A549 (cell line): ENCODE data around the gene LRG1. TPM values are rescaled to one million over a fixed set of nuclear protein-coding genes. Genes with fewer than 3 reads are reported as not detected.

Experiments
- ATAC-seq, 2 experiments: fragments of 200-7000 bp in 1 of 2; fragments of >200 bp in 1 of 2; cut with Nextera tagmentation in 1 of 2; cut with Tn5 transposase in 1 of 2; 3 replicates each; pipeline versions ENCODE4 v1.8.0 to v1.9.1; 2018 to 2020; ENCODE audit warnings: mild to moderate bottlenecking in 1 of 2, moderate library complexity in 1 of 2
- CTCF ChIA-PET: fragments of 300-600 bp; sonication (Branson Sonifier 250); formaldehyde crosslinking; extraction: SDS; loops from one replicate; lab custom pipeline; 2021; ENCODE audit warnings: antibody characterized with exemption, inconsistent platforms; lab: Yijun Ruan, JAX
- POLR2A ChIA-PET: fragments of 350-600 bp; formaldehyde crosslinking; extraction: SDS; loops from one replicate; lab custom pipeline; 2021; ENCODE audit warnings: antibody characterized with exemption, inconsistent platforms; lab: Yijun Ruan, JAX
- DNase-seq, 2 experiments: peaks; one replicate each; pipeline versions ENCODE4 v3.0.0 to v3.0.0-alpha.2; 2011 to 2016; ENCODE audit warnings: low read depth in 1 of 2, low spot score in 1 of 2
- FAIRE-seq: peaks from 2 replicates; lab custom pipeline; 2011; peaks lifted over from hg19 to GRCh38; lab: Jason Lieb, UNC
- H3K27ac ChIP-seq, 2 experiments: fragments of >200 bp; sonication (Bioruptor Twin); formaldehyde crosslinking; 3 replicates each; pipeline ENCODE4 v1.5.1; 2016 to 2017
- H3K4me1 ChIP-seq: fragments of >200 bp; sonication (Bioruptor Twin); formaldehyde crosslinking; 3 replicates; pipeline ENCODE4 v1.6.1; 2016
- H3K4me2 ChIP-seq: fragments of >200 bp; sonication (Bioruptor Twin); formaldehyde crosslinking; 3 replicates; pipeline ENCODE4 v1.6.1; 2016
- H3K4me3 ChIP-seq: fragments of >200 bp; sonication (Bioruptor Twin); formaldehyde crosslinking; 3 replicates; pipeline ENCODE4 v1.5.1; 2016
- H3K9me3 ChIP-seq: fragments of >200 bp; sonication (Bioruptor Twin); formaldehyde crosslinking; 3 replicates; pipeline ENCODE4 v1.6.1; 2016
- BCL3 ChIP-seq: fragments of >200 bp; sonication (Bioruptor Twin); formaldehyde crosslinking; IDR thresholded peaks from 3 replicates; pipeline ENCODE4 v1.6.1; 2016
- BHLHE40 ChIP-seq: IDR thresholded peaks from 2 replicates; pipeline ENCODE4 v1.6.1; 2012; ENCODE audit warnings: low read depth, low read length, inconsistent platforms
- CBX2 ChIP-seq: fragments of 200-600 bp; sonication (generic); IDR thresholded peaks from 2 replicates; pipeline ENCODE4 v1.6.1; 2016; ENCODE audit warnings: low read depth, mild to moderate bottlenecking, borderline replicate concordance
- CEBPB ChIP-seq, 2 experiments: fragments of >200 bp in 1 of 2; sonication (Bioruptor Twin) in 1 of 2; formaldehyde crosslinking in 1 of 2; IDR thresholded peaks; 2 replicates each; pipeline ENCODE4 v1.6.1; 2012 to 2016
- CHD4 ChIP-seq: fragments of 200-600 bp; sonication (generic); IDR thresholded peaks from 2 replicates; pipeline ENCODE4 v1.6.1; 2016; ENCODE audit warnings: antibody characterized with exemption, mild to moderate bottlenecking, borderline replicate concordance
- CTCF ChIP-seq: fragments of >200 bp; sonication (Bioruptor Twin); formaldehyde crosslinking; IDR thresholded peaks from 3 replicates; pipeline ENCODE4 v1.5.1; 2016
- EHF ChIP-seq: fragments of 250-450 bp; sonication (Bioruptor Pico); IDR thresholded peaks from 2 replicates; pipeline ENCODE4 v1.5.0; 2020; ENCODE audit warnings: mild to moderate bottlenecking
- EHMT2 ChIP-seq: fragments of 200-600 bp; sonication (generic); IDR thresholded peaks from 2 replicates; pipeline ENCODE4 v1.6.1; 2016; ENCODE audit warnings: antibody characterized with exemption, low read depth, mild to moderate bottlenecking, moderate library complexity
- EP300 ChIP-seq, 2 experiments: fragments of >200 bp; sonication (Bioruptor Twin); formaldehyde crosslinking; IDR thresholded peaks; 2 replicates in 1 of 2; 3 replicates in 1 of 2; pipeline ENCODE4 v1.6.1; 2016 to 2017
- ESRRA ChIP-seq: fragments of 150-350 bp; IDR thresholded peaks from 2 replicates; pipeline ENCODE4 v1.6.1; 2014; ENCODE audit warnings: mild to moderate bottlenecking, low read length, borderline replicate concordance
- FOSL2 ChIP-seq, 2 experiments: fragments of 450-650 bp in 1 of 2; fragments of >200 bp in 1 of 2; sonication (Bioruptor Twin) in 1 of 2; formaldehyde crosslinking; IDR thresholded peaks; 2 replicates each; pipeline versions ENCODE4 v1.5.0 to v1.6.1; 2016 to 2020; ENCODE audit warnings: mild to moderate bottlenecking in 1 of 2, moderate library complexity in 1 of 2
- HDAC2 ChIP-seq: fragments of 200-600 bp; sonication (generic); IDR thresholded peaks from 2 replicates; pipeline ENCODE4 v1.6.1; 2016
- HMGXB4 ChIP-seq: fragments of 250-450 bp; sonication (Bioruptor Pico); IDR thresholded peaks from 2 replicates; pipeline ENCODE4 v1.5.0; 2021; ENCODE audit warnings: mild to moderate bottlenecking, moderate library complexity, borderline replicate concordance
- HOXA7 ChIP-seq: fragments of 250-450 bp; sonication (Bioruptor Pico); IDR thresholded peaks from 2 replicates; pipeline ENCODE4 v1.5.0; 2020; ENCODE audit warnings: mild to moderate bottlenecking, moderate library complexity
- HOXB13 ChIP-seq: fragments of 250-450 bp; sonication (Bioruptor Pico); IDR thresholded peaks from 2 replicates; pipeline ENCODE4 v1.5.0; 2020; ENCODE audit warnings: low read depth, mild to moderate bottlenecking, moderate library complexity
- JUNB ChIP-seq: fragments of >200 bp; sonication (Bioruptor Twin); formaldehyde crosslinking; IDR thresholded peaks from 2 replicates; pipeline ENCODE4 v1.6.1; 2016
- KDM1A ChIP-seq: fragments of 200-600 bp; sonication (generic); IDR thresholded peaks from 2 replicates; pipeline ENCODE4 v1.6.1; 2016; ENCODE audit warnings: low read depth, mild to moderate bottlenecking
- KDM5A ChIP-seq: fragments of 200-600 bp; sonication (generic); IDR thresholded peaks from 2 replicates; pipeline ENCODE4 v1.6.1; 2016; ENCODE audit warnings: antibody characterized with exemption, mild to moderate bottlenecking
- MAFK ChIP-seq: fragments of 450-650 bp; IDR thresholded peaks from 2 replicates; pipeline ENCODE4 v1.6.1; 2014; ENCODE audit not compliant: partially characterized antibody
- MAX ChIP-seq: IDR thresholded peaks from 2 replicates; pipeline ENCODE4 v1.6.1; 2012
- MYC ChIP-seq: IDR thresholded peaks from 2 replicates; pipeline ENCODE4 v1.6.1; 2012; ENCODE audit warnings: mild to moderate bottlenecking, inconsistent platforms, low read length, improper control_type of control experiment, borderline replicate concordance
- NPAS2 ChIP-seq: fragments of 250-450 bp; sonication (Bioruptor Pico); IDR thresholded peaks from 2 replicates; pipeline ENCODE4 v1.8.0; 2022; ENCODE audit warnings: mild to moderate bottlenecking, moderate library complexity, borderline replicate concordance
- POLR2AphosphoS2 ChIP-seq: conservative IDR thresholded peaks from 2 replicates; pipeline ENCODE4 v1.6.1; 2012; ENCODE audit warnings: low read length, improper control_type of control experiment, inconsistent platforms
- SREBF2 ChIP-seq: fragments of 450-650 bp; IDR thresholded peaks from 2 replicates; pipeline ENCODE4 v1.6.1; 2014; ENCODE audit warnings: mild to moderate bottlenecking, moderate library complexity
- TP53 ChIP-seq: fragments of 250-450 bp; sonication (Bioruptor Pico); IDR thresholded peaks from 2 replicates; pipeline ENCODE4 v1.5.0; 2021; ENCODE audit warnings: mild to moderate bottlenecking, moderate library complexity
- ZFP36 ChIP-seq: fragments of 450-650 bp; IDR thresholded peaks from 2 replicates; pipeline ENCODE4 v1.6.1; 2014; ENCODE audit warnings: borderline replicate concordance; ENCODE audit not compliant: partially characterized antibody
- ZNF302 ChIP-seq: fragments of 250-450 bp; sonication (Bioruptor Pico); IDR thresholded peaks from 2 replicates; pipeline ENCODE4 v1.9.0; 2021; ENCODE audit warnings: inconsistent platforms, mild to moderate bottlenecking, moderate library complexity
- WGBS: methylation state at CpG from one replicate; pipeline ENCODE4 v1.1.6; 2017; ENCODE audit errors: missing lambda C conversion rate; 5-methylcytosine and 5-hydroxymethylcytosine counted together
- polyA plus RNA-seq, 4 experiments: library from polyadenylated mRNA; depleted of rRNA in 3 of 4; stranded (reverse); fragments of >200 nt; fragmentation: RNase III in 1 of 4; extraction: RNeasy Plus Mini Kit Qiagen cat#74134 plus additional on column Dnase treatment in 1 of 4; gene quantifications; 2 replicates in 3 of 4; 3 replicates in 1 of 4; pipeline ENCODE4 v1.2.3, GENCODE V29; 2011 to 2017
- TF ChIP-seq, protein P1 (sequence below): IDR thresholded peaks from 2 replicates; pipeline ENCODE4 v1.6.1; 2012; ENCODE audit warnings: low read depth, borderline replicate concordance

LRG1 gene
- polyA plus RNA-seq, 2 of the 4 experiments (the other 2 are of a cell fraction) = 0.18 TPM; not detected in 1

DNA sequence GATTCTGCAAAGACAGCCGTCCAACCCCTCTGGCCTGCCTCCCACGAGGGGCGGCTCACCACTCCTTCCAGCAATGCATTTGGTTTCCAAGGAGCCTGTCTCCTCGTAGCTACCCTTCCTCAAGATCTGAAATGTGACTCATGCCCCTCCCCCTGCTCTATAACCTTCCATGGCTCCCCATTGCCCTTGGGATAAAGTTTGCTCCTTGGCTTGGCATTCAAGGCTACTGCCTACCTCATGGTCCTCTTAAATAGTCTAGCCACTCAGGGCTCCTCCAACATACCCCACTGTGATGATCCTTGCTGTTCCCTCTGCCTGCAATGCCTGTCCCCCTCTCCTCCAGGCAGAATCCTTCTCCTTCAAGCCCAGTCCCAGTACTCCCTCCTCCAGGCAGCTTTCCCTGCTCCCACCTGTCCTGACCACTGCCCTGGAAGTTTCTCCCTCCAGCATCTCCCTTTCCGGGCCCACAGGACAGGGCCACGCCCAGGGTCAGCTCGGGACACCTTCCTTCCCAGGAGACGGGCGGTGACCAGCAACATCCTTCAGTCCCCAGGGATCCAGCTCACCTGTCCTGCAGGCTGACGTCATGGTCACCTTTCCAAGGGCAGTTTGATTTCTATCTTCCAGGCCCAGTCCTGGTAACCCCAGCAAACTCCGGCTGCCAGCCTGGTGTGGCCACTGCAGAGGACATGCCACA lies 38.9 kb upstream of the LRG1 start:
- no peak for FAIRE-seq
- Histone ChIP-seq H3K27ac (peak overlapping the region in 1 of 2 experiments; percentile 37; a peak in 2 of 6 replicates), H3K4me2 (no peak overlapping the region), H3K4me1 (peaks cover 40% of the 10 kb centered on the region)
- CTCF ChIA-PET = interaction anchor here (0.5 to 5.6 kb wide), 6 partner anchors 10 to 58 kb away, joined by 3 to 62 read pairs (median 20); no protein-coding TSS in a partner anchor
- WGBS = 52% methylated on average over 9 of the region's 11 CpGs
- DNase-seq = no peak
- ATAC-seq = no peak
- TF ChIP-seq NPAS2 (CRISPR knock-in tag) (no peak), POLR2AphosphoS2 (no peak), TP53 (no peak), CBX2 (no peak), ZNF302 (CRISPR knock-in tag) (no peak), KDM1A (peak; percentile 91), BHLHE40 (no peak), HDAC2 (0 out of 2 replicates have a peak, but pooled peaks have one; percentile 47), EHF (no peak), FOSL2 (IDR thresholded peaks at IDR 0.05) (no peak), FOSL2 (CRISPR knock-in tag; IDR thresholded peaks at IDR 0.05) (peak; percentile 48), CHD4 (0 out of 2 replicates have a peak, but pooled peaks have one; percentile 34), HMGXB4 (CRISPR knock-in tag) (no peak), CEBPB (IDR thresholded peaks at IDR 0.05) (no peak), ZFP36 (peak; percentile 94), CTCF (no peak), ESRRA (0 out of 2 replicates have a peak, but pooled peaks have one; percentile 6)
- TF ChIP-seq, all 56 proteins: peak for 6
- Histone ChIP-seq H3K4me3 (no peak overlapping the region), H3K9me3 (no peaks in the 10 kb centered on the region)
- POLR2A ChIA-PET = no interaction called here

- Histone ChIP-seq H3K4me2 (no peak overlapping the region), H3K9me3 (no peaks in the 10 kb centered on the region), H3K4me1 (peaks cover 36% of the 10 kb centered on the region), H3K4me3 (no peak overlapping the region), H3K27ac (peak overlapping the region; percentile 52 to 99; a peak in 4 of 6 replicates)
- DNase-seq (peak; percentile 52 to 69), FAIRE-seq (no peak), ATAC-seq (peak; percentile 38 to 42; a peak in 4 of 6 replicates)
- ChIA-PET POLR2A (interaction anchor here (0.9 kb wide), 1 partner anchor 59 kb away, joined by 3 read pairs; no protein-coding TSS in a partner anchor), CTCF (interaction anchor here (0.7 to 5.6 kb wide), 17 partner anchors 8 to 224 kb away, joined by 3 to 62 read pairs (median 4); partner anchors contain the start of gene SEMA6B)
- 79% methylated on average over 3 of the region's 5 CpGs for WGBS
- no peak for TF ChIP-seq HOXB13 (CRISPR knock-in tag)
- no peak for TF ChIP-seq EHMT2
- TF ChIP-seq FOSL2 (IDR thresholded peaks at IDR 0.05) = no peak
- TF ChIP-seq FOSL2 (CRISPR knock-in tag; IDR thresholded peaks at IDR 0.05) = no peak
- no peak for TF ChIP-seq BCL3
- no peak for TF ChIP-seq KDM5A
- no peak for TF ChIP-seq EP300 (IDR thresholded peaks at IDR 0.05)
- no peak for TF ChIP-seq SREBF2
- no peak for TF ChIP-seq MAFK
- TF ChIP-seq JUNB = no peak
- TF ChIP-seq, protein P1, sequence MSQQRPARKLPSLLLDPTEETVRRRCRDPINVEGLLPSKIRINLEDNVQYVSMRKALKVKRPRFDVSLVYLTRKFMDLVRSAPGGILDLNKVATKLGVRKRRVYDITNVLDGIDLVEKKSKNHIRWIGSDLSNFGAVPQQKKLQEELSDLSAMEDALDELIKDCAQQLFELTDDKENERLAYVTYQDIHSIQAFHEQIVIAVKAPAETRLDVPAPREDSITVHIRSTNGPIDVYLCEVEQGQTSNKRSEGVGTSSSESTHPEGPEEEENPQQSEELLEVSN = no peak
- no peak for TF ChIP-seq MAX
- TF ChIP-seq HOXA7 (CRISPR knock-in tag) = no peak
- TF ChIP-seq MYC = no peak
These were observed 37.4 kb upstream of the LRG1 start for GRCh38 chr19:4577020-4577782.
